Right lung (tissue), 5 donors: ENCODE results near the gene TBC1D22A. TPM values are rescaled to one million over a fixed set of nuclear protein-coding genes. Genes with fewer than 3 reads are reported as not detected.
A peak's percentile ranks its signal among the peaks of the same experiment; 100 is the strongest.

Experiments
- DNase-seq, 2 donors: peaks; one replicate each; pipeline ENCODE4 v3.0.0-alpha.2; 2013
- polyA plus RNA-seq, 5 donors: library from polyadenylated mRNA; unstranded; fragments of 120-200 nt; gene quantifications; one replicate each; pipeline versions ENCODE4 v1.2.1 to v1.2.3, GENCODE V29; 2013; ENCODE audit warnings: inconsistent platforms in 1 of 5, low replicate concordance in 1 of 5; ENCODE audit not compliant: insufficient read length in 5 of 5, insufficient read depth in 1 of 5

The TBC1D22A gene
- polyA plus RNA-seq, 5 donors = 13.9 to 17.6 (median 16.2) TPM

GRCh38 chr22:47011131-47011858, 248.8 kb downstream of the TBC1D22A start:
- DNase-seq = no peak

- DNase-seq = no peak
Measured at GRCh38 chr22:47011859-47012258, 249.4 kb downstream of the TBC1D22A start.

- DNase-seq = peak in 1 of 2 donors; percentile 10
Measured at GRCh38 chr22:47012589-47013370, 250.3 kb downstream of the TBC1D22A start.

- DNase-seq = no peak
Measured at GRCh38 chr22:47013861-47014635, 251.6 kb downstream of the TBC1D22A start.

- DNase-seq = no peak
Measured at GRCh38 chr22:47014636-47015345, 252.3 kb downstream of the TBC1D22A start.

- no peak for DNase-seq
Measured at GRCh38 chr22:47015589-47016178, 253.2 kb downstream of the TBC1D22A start.

GRCh38 chr22:47016631-47017030, 254.2 kb downstream of the TBC1D22A start:
- no peak for DNase-seq

- no peak for DNase-seq
Measured at GRCh38 chr22:47017245-47017644, 254.8 kb downstream of the TBC1D22A start.

- DNase-seq = no peak
Measured at GRCh38 chr22:47018010-47018910, 255.8 kb downstream of the TBC1D22A start.

GRCh38 chr22:47019012-47019790, 256.8 kb downstream of the TBC1D22A start:
- peak in 1 of 2 donors; percentile 20 for DNase-seq

- no peak for DNase-seq
Measured at GRCh38 chr22:47020166-47020565, 257.7 kb downstream of the TBC1D22A start.

- no peak for DNase-seq
Measured at GRCh38 chr22:47021371-47022074, 259.1 kb downstream of the TBC1D22A start.

- no peak for DNase-seq
Measured at GRCh38 chr22:47022075-47022473, 259.6 kb downstream of the TBC1D22A start.

GRCh38 chr22:47022475-47022874, 260.0 kb downstream of the TBC1D22A start:
- no peak for DNase-seq

- DNase-seq = no peak
Measured at GRCh38 chr22:47023871-47024270, 261.4 kb downstream of the TBC1D22A start.

- no peak for DNase-seq
Measured at GRCh38 chr22:47027766-47028165, 265.3 kb downstream of the TBC1D22A start.

GRCh38 chr22:47029244-47030074, 267.0 kb downstream of the TBC1D22A start:
- no peak for DNase-seq
